SK-N-SH (cell line): ENCODE data around the gene PNLIPRP1.

Experiments
- ELF1 ChIP-seq: IDR thresholded peaks from 2 replicates; pipeline ENCODE4 v1.4.0; 2012
- EZH2phosphoT487 ChIP-seq: fragments of 200-600 bp; sonication (generic); IDR thresholded peaks from 2 replicates; pipeline ENCODE4 v1.6.1; 2017; ENCODE audit warnings: low read depth, mixed run types, mild to moderate bottlenecking, antibody characterized with exemption, moderate library complexity, borderline replicate concordance
- FOXJ3 ChIP-seq: sonication (generic); formaldehyde crosslinking; IDR thresholded peaks from 2 replicates; pipeline ENCODE4 v1.5.1; 2020; ENCODE audit warnings: mild to moderate bottlenecking, missing genetic modification reagents
- GATA2 ChIP-seq: sonication (generic); formaldehyde crosslinking; IDR thresholded peaks from 2 replicates; pipeline ENCODE4 v1.5.0; 2020; ENCODE audit warnings: mild to moderate bottlenecking, missing genetic modification reagents
- POLR2AphosphoS5 ChIP-seq: IDR thresholded peaks from 2 replicates; pipeline ENCODE4 v1.6.1; 2012; ENCODE audit warnings: low read depth, low read length
- RAD21 ChIP-seq: IDR thresholded peaks from 2 replicates; pipeline ENCODE4 v1.6.1; 2012; ENCODE audit warnings: mild to moderate bottlenecking, low read length
- SMC3 ChIP-seq: IDR thresholded peaks from 2 replicates; pipeline ENCODE4 v1.6.1; 2012; ENCODE audit warnings: low read depth, low read length, improper control_type of control experiment
- TAF1 ChIP-seq: IDR thresholded peaks from 2 replicates; pipeline ENCODE4 v1.6.1; 2012; ENCODE audit warnings: low read depth, mild to moderate bottlenecking, low read length, moderate library complexity, borderline replicate concordance
- TF ChIP-seq, protein P1 (sequence below): fragments of 150-350 bp; IDR thresholded peaks from 2 replicates; pipeline ENCODE4 v1.6.1; 2017; ENCODE audit warnings: antibody characterized with exemption, low read length, low read depth, borderline replicate concordance
- TF ChIP-seq, protein P2 (sequence below): fragments of 200-600 bp; sonication (generic); IDR thresholded peaks from 2 replicates; pipeline ENCODE4 v1.6.1; 2017; ENCODE audit warnings: antibody characterized with exemption, mild to moderate bottlenecking, moderate library complexity
- TF ChIP-seq, protein P3 (sequence below): IDR thresholded peaks from 2 replicates; pipeline ENCODE4 v1.6.1; 2012; ENCODE audit warnings: mild to moderate bottlenecking, low read depth, low read length, moderate library complexity
- TF ChIP-seq, protein P4 (sequence below): IDR thresholded peaks from 2 replicates; pipeline ENCODE4 v1.4.0; 2012; ENCODE audit warnings: low read depth
- TF ChIP-seq, protein P5 (sequence below): IDR thresholded peaks from 2 replicates; pipeline ENCODE4; 2012

DNA sequence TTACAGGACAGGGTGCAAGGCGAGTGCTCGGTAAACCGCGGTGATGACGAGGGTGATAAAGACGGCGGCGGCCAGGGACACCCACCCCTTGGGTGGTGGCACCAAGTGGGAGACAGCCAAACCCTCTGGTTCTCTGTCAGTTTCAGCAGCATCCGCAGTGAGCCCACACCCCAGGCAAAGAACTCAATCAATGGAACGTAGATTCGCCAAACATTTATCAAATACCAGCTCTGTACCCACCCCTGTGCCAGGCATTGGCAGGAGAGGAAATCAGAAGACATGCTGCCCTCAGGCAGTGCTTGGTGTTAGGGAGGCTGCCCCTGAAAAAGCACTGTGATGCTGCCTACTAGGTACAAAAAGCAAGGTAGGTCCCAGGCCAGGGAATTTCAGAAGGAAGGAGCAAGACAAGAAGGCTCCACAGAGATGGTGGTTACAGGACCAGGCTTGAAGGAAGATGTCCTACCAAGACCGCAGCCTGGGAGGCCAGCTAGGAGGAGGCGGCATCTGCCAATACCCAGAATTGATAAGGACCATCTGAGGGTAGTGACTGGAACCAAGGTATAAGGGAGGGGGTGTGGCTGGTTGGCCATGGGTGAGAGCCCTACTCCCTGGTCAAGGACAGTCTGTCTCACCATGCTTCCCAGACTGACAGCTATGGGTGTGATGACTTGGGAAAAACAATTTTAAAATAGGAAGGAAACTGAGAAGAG lies 19.8 kb downstream of the PNLIPRP1 start:
- no peak for TF ChIP-seq FOXJ3 (CRISPR knock-in tag)
- TF ChIP-seq, protein P1, sequence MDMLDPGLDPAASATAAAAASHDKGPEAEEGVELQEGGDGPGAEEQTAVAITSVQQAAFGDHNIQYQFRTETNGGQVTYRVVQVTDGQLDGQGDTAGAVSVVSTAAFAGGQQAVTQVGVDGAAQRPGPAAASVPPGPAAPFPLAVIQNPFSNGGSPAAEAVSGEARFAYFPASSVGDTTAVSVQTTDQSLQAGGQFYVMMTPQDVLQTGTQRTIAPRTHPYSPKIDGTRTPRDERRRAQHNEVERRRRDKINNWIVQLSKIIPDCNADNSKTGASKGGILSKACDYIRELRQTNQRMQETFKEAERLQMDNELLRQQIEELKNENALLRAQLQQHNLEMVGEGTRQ = no peak
- no peak for TF ChIP-seq POLR2AphosphoS5
- TF ChIP-seq EZH2phosphoT487 = no peak
- no peak for TF ChIP-seq RAD21
- TF ChIP-seq, protein P2, sequence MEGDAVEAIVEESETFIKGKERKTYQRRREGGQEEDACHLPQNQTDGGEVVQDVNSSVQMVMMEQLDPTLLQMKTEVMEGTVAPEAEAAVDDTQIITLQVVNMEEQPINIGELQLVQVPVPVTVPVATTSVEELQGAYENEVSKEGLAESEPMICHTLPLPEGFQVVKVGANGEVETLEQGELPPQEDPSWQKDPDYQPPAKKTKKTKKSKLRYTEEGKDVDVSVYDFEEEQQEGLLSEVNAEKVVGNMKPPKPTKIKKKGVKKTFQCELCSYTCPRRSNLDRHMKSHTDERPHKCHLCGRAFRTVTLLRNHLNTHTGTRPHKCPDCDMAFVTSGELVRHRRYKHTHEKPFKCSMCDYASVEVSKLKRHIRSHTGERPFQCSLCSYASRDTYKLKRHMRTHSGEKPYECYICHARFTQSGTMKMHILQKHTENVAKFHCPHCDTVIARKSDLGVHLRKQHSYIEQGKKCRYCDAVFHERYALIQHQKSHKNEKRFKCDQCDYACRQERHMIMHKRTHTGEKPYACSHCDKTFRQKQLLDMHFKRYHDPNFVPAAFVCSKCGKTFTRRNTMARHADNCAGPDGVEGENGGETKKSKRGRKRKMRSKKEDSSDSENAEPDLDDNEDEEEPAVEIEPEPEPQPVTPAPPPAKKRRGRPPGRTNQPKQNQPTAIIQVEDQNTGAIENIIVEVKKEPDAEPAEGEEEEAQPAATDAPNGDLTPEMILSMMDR = no peak
- TF ChIP-seq, protein P3, sequence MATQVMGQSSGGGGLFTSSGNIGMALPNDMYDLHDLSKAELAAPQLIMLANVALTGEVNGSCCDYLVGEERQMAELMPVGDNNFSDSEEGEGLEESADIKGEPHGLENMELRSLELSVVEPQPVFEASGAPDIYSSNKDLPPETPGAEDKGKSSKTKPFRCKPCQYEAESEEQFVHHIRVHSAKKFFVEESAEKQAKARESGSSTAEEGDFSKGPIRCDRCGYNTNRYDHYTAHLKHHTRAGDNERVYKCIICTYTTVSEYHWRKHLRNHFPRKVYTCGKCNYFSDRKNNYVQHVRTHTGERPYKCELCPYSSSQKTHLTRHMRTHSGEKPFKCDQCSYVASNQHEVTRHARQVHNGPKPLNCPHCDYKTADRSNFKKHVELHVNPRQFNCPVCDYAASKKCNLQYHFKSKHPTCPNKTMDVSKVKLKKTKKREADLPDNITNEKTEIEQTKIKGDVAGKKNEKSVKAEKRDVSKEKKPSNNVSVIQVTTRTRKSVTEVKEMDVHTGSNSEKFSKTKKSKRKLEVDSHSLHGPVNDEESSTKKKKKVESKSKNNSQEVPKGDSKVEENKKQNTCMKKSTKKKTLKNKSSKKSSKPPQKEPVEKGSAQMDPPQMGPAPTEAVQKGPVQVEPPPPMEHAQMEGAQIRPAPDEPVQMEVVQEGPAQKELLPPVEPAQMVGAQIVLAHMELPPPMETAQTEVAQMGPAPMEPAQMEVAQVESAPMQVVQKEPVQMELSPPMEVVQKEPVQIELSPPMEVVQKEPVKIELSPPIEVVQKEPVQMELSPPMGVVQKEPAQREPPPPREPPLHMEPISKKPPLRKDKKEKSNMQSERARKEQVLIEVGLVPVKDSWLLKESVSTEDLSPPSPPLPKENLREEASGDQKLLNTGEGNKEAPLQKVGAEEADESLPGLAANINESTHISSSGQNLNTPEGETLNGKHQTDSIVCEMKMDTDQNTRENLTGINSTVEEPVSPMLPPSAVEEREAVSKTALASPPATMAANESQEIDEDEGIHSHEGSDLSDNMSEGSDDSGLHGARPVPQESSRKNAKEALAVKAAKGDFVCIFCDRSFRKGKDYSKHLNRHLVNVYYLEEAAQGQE = no peak
- TF ChIP-seq TAF1 = no peak
- TF ChIP-seq, protein P4, sequence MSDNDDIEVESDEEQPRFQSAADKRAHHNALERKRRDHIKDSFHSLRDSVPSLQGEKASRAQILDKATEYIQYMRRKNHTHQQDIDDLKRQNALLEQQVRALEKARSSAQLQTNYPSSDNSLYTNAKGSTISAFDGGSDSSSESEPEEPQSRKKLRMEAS = no peak
- no peak for TF ChIP-seq GATA2 (CRISPR knock-in tag)
- no peak for TF ChIP-seq ELF1
- TF ChIP-seq SMC3 = no peak
- TF ChIP-seq, protein P5, sequence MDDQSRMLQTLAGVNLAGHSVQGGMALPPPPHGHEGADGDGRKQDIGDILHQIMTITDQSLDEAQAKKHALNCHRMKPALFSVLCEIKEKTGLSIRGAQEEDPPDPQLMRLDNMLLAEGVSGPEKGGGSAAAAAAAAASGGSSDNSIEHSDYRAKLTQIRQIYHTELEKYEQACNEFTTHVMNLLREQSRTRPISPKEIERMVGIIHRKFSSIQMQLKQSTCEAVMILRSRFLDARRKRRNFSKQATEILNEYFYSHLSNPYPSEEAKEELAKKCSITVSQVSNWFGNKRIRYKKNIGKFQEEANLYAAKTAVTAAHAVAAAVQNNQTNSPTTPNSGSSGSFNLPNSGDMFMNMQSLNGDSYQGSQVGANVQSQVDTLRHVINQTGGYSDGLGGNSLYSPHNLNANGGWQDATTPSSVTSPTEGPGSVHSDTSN = no peak
